ENCODE results near the gene SLC37A3. TPM values are rescaled to one million over a fixed set of nuclear protein-coding genes. Genes with fewer than 3 reads are reported as not detected.

SLC37A3 gene
- total and polyA plus RNA-seq, 2 donors (not counting 3 experiments of a cell fraction or from before 2014, with no cell fraction given): 32.7 to 59.7 TPM

DNA sequence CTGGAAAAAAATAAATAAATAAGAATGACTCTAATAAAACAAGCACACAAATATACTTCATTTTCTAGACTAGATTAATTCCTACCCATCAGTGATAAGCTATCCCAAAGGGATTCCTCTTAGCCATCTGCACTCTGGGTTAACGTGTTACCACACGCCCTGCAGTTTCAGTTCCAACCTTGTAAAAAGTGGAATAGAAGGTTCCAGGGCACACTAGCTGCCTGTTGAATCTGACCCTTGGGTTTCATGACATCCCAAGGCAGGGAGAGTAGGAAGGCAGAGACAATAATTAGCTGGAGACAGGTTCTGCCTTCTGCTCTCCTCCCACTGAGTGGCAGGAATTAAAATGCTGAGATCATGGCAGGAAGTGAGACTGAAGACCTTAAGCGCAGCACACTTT lies 33.5 kb downstream of the SLC37A3 start:
- no peaks in the 10 kb centered on the region for H4K20me1 ChIP-seq (replicated peaks; ENCODE audit: control insufficient read depth, extremely low read depth, insufficient read depth, low read length)
- TF ChIP-seq, protein P1, sequence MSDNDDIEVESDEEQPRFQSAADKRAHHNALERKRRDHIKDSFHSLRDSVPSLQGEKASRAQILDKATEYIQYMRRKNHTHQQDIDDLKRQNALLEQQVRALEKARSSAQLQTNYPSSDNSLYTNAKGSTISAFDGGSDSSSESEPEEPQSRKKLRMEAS (IDR thresholded peaks at IDR 0.05; ENCODE audit: insufficient read depth, insufficient read length): no peak
- TF ChIP-seq FOS (IDR thresholded peaks at IDR 0.05; ENCODE audit: borderline replicate concordance, insufficient read depth, low read length) (no peak), POLR2A (IDR thresholded peaks at IDR 0.05; ENCODE audit: low read depth, low read length) (no peak), GATA2 (IDR thresholded peaks at IDR 0.05; ENCODE audit: insufficient read depth, insufficient read length, low read depth, low read length) (no peak), POLR2AphosphoS5 (IDR thresholded peaks at IDR 0.05; ENCODE audit: insufficient read depth, low read depth, low read length) (no peak), JUN (IDR thresholded peaks at IDR 0.05; ENCODE audit: borderline replicate concordance, insufficient read depth, insufficient read length, low read depth) (no peak), MYC (IDR thresholded peaks at IDR 0.05; ENCODE audit: low read depth, low read length) (no peak), EZH2 (IDR thresholded peaks at IDR 0.05; ENCODE audit: borderline replicate concordance, low read depth, low read length, severe bottlenecking) (no peak)
- TF ChIP-seq, protein P2, sequence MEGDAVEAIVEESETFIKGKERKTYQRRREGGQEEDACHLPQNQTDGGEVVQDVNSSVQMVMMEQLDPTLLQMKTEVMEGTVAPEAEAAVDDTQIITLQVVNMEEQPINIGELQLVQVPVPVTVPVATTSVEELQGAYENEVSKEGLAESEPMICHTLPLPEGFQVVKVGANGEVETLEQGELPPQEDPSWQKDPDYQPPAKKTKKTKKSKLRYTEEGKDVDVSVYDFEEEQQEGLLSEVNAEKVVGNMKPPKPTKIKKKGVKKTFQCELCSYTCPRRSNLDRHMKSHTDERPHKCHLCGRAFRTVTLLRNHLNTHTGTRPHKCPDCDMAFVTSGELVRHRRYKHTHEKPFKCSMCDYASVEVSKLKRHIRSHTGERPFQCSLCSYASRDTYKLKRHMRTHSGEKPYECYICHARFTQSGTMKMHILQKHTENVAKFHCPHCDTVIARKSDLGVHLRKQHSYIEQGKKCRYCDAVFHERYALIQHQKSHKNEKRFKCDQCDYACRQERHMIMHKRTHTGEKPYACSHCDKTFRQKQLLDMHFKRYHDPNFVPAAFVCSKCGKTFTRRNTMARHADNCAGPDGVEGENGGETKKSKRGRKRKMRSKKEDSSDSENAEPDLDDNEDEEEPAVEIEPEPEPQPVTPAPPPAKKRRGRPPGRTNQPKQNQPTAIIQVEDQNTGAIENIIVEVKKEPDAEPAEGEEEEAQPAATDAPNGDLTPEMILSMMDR (IDR thresholded peaks at IDR 0.05; ENCODE audit: extremely low read depth in 1 of 2, insufficient read depth in 1 of 2, low read depth in 1 of 2, low read length in 2 of 2): no peak
- H3K4me3 ChIP-seq (replicated peaks in 1 of 3; ENCODE audit: insufficient read depth in 1 of 3, low read depth in 1 of 3, low read length in 3 of 3): no peak overlapping the region
- no TSS peak for BruUV-seq (replicated peaks)
- intact Hi-C loops (cut with micrococcal nuclease): no loop called here
- ChIA-PET POLR2A (no interaction called here), CTCF (interaction anchor here (1.5 kb wide), 1 partner anchor 21 kb away, joined by 3 read pairs; no protein-coding TSS in a partner anchor)
- H2AFZ ChIP-seq (ENCODE audit: low read depth, low read length): no peak overlapping the region
- H3K9me3 ChIP-seq (replicated peaks; ENCODE audit: control insufficient read depth, insufficient read depth, low read length): no peaks in the 10 kb centered on the region
- DNase-seq (ENCODE audit: low read depth, low spot score): no peak
- FAIRE-seq: no peak
- dilution Hi-C loops (cut with MboI; ENCODE audit: extremely low pct_ligation_motif_present, low sequenced_read_pairs): no loop called here
- H3K36me3 ChIP-seq (ENCODE audit: control insufficient read depth in 2 of 2, extremely low read depth in 1 of 2, insufficient read depth in 2 of 2, low read length in 2 of 2): peaks cover 0 to 5% of the 10 kb centered on the region in 2 experiments
- no peaks in the 10 kb centered on the region for H3K27me3 ChIP-seq (ENCODE audit: control insufficient read depth in 2 of 2, insufficient read depth in 2 of 2, low read length in 2 of 2)
- no peak overlapping the region for H3K4me2 ChIP-seq (ENCODE audit: insufficient read depth, low read length)
- no peaks in the 10 kb centered on the region for H3K9me1 ChIP-seq (replicated peaks; ENCODE audit: control insufficient read depth, extremely low read depth, insufficient read depth, low read length)
- no peak overlapping the region for H3K27ac ChIP-seq (ENCODE audit: insufficient read depth, low read depth, low read length)
- H3K9ac ChIP-seq (replicated peaks; ENCODE audit: extremely low read depth, insufficient read depth, low read length): peak overlapping the region; percentile 3
- H3K79me2 ChIP-seq (ENCODE audit: control insufficient read depth, insufficient read depth, low read length): no peaks in the 10 kb centered on the region
- H3K4me1 ChIP-seq (ENCODE audit: control insufficient read depth, extremely low read depth, insufficient read depth, low read length): no peaks in the 10 kb centered on the region
